Renal cortical epithelial cell (primary cell): ENCODE measurements around the gene CFAP68. TPM values are rescaled to one million over a fixed set of nuclear protein-coding genes. Genes with fewer than 3 reads are reported as not detected.
"Not testable (repeated sequence)": the region's sequence is repeated elsewhere in the genome, so short reads cannot be mapped to it uniquely, and the experiment has no call there.

Experiments used
- DNase-seq: peaks from one replicate; pipeline ENCODE4 v3.0.0-alpha.2; 2011; ENCODE audit warnings: low read depth
- total RNA-seq: library from RNA; depleted of rRNA; stranded (reverse); fragments of >200 nt; gene quantifications from 2 replicates; pipeline ENCODE4 v1.2.3, GENCODE V29; 2014

The CFAP68 gene
- total RNA-seq, 1 donor from 2014 or later: 20.1 TPM

DNA sequence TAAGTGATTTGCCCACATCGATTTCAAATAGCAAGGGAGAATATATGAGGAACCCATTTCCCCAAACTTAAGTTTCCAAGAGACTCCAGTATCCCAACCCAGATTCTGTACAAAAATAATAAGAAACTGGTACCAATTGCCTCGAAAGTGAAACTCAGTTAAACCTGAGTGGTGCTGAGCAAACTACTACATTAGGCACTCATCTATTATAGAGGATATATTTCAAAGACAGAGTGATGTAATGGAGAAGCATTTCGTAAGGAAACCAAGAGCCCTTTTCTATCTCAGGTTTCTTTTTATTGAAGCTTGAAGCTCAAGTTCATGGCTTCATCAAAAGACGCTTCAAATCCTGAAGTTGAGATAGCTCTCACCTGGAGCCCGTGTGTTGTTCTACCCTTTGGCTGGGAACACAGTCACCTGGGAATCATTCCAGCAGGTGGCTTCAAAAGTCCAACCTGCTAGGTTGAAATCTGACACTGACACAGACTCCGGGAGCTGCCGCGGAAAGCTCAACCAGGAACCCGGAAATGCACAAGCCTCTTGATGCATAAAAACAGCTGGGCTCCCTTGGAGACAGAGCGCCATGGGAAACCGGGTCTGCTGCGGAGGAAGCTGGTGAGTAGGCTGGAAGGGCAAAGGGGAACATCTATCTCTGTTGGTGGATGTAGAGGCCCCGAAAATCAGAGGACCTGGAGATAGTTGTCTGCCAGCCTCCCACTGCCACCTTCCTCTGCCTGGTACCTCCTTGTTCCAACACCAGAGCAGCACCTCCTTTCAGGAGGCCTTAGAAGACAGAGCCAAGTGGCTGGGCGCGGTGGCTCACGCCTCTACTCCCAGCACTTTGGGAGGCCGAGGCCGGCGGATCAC lies 39.3 kb downstream of the CFAP68 start, which contains the start of gene C11orf52:
C11orf52 (plus strand) TSS at position 524 of the 867 bp plus-strand sequence; CDS start at position 584, 60 bp downstream.
- DNase-seq: peak; percentile 85

- DNase-seq: no peak
Measured at GRCh38 chr11:111920908-111921307, 41.6 kb downstream of the CFAP68 start.

- no peak for DNase-seq
Measured at GRCh38 chr11:111921541-111922230, 42.3 kb downstream of the CFAP68 start.

GRCh38 chr11:111922803-111923202 lies 43.5 kb downstream of the CFAP68 start:
- peak; percentile 86 for DNase-seq

DNA sequence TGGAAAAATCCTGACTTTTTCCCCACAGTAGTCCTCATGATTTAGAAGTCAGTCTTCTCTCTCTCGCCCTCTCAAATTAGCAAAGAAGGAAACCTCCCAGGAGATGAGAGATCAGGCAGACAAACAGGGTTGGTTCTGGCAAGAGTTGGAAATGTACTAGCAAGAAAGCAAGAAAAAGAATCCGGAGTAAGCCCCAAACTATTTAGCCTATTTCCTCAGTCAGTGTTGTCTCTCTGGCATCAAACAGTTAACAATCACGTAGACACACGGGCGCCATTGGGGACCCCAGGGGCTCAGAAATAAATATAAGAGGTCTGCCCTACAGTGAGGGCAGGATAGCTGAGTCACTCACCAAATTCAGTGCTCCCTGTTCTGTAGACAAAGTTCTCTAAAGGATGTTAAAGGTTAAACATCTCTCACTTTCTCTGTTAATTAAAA lies 44.0 kb downstream of the CFAP68 start:
- peak; percentile 59 for DNase-seq

DNA sequence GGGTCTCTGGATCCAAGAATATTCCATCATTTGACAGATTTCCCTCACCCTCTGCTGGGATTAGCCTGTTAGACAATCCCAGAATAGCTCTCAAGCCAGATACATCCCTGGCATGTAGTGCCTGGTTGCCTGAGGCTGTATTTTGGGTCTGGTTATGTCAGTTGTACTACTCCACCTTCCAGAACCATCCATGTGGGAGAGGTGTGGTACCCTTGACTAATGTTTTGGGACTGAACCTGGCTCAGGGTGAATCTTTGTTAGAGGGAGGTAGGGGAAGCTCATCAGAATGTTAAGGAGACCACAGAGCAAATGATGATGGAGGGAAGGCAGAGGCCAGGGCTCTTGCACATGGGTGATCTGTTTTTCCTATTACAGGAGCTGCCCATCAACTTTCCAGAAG lies 44.6 kb downstream of the CFAP68 start:
- no peak for DNase-seq

DNA sequence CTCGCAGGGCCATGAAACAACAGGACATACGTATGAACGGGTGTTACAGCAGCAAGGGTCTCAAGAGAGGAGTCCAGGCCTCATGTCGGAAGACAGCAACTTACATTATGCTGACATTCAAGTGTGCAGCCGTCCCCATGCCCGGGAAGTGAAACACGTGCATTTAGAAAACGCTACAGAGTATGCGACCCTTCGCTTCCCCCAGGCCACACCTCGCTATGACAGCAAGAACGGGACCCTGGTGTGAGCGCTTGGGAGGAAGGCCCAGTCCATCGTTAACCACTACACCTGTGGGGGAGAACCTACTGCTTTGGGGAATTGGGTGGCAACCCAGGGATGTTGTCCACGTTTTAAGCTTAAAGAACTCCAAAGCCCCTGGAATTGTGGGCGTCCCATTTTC lies 46.6 kb downstream of the CFAP68 start:
- DNase-seq: no peak

DNA sequence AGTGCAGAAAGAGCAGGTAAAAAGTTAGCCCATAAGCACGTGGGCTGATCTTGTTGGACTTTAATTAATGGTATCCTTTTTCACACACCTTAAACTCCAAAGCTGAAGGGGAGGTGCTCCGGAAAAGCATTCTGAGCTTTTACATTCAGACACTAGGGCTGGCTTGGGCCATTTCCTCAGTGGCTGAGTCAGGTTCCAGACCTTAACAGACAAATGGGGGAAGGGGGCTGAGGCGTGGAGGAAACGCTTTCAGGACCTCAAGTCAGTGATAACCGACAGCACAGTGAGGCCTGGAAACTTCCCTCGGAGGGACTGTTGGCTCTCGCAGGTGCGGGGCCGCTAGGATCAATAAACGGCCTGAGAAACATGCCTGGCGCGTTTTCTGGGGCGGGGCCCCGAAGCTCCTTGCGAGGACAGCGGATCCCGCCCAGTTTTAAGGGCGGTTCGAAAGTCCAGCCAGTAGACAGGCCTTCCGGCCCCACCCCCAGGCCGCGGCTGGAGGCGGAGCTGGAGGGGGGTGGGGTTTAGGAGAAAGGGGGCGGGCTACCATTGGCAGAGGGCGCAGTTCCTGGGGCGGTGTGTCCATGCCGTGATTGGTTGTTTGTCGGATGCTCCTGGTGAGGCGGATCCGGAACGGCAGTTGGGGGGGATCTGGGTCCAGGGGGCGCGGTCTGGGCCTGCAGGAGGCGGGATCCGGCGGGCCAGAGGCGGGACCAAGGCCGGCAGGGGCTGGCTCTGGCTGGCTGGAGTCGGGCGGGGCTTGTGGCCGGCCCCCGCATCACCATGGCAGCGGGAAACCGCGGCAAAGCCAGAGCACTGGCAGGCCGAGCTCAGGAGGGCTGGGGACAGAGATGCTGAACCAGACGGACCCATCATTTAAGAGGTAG lies 47.4 kb downstream of the CFAP68 start:
- DNase-seq: peak; percentile 91

- no peak for DNase-seq
Measured at GRCh38 chr11:111930472-111930871, 51.1 kb downstream of the CFAP68 start.

DNA sequence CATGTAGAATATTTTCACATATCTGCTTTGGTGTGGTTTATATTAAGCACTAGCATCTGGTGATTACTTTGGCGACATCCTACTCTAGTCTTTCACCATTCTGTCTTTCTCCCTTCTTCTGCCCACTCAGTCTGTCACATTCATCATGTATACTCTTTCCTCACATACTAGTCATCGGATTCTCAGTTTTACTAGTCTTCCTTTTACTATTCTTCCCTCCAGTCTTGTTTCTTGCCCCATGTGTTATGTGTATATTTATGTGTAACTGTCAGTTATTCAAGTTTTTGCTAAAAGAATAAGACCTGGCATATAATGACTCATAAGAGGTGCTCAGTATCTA lies 53.2 kb downstream of the CFAP68 start:
- no peak for DNase-seq

DNA sequence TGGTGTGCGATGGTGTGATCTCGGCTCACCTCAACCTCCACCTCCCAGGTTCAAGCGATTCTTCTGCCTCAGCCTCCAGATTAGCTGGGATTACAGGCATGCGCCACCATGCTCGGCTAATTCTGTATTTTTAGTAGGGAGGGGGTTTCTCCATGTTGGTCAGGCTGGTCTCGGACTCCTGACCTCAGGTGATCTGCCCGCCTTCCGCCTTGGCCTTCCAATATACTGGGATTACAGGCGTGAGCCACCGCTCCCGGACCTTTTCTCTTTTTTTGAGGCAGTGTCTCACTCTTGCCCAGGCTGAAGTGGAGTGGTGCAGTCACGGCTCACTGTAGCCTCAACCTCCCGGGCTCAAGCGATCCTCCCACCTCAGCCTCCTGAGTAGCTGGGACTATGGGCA lies 53.8 kb downstream of the CFAP68 start:
- DNase-seq: not testable (repeated sequence)

DNA sequence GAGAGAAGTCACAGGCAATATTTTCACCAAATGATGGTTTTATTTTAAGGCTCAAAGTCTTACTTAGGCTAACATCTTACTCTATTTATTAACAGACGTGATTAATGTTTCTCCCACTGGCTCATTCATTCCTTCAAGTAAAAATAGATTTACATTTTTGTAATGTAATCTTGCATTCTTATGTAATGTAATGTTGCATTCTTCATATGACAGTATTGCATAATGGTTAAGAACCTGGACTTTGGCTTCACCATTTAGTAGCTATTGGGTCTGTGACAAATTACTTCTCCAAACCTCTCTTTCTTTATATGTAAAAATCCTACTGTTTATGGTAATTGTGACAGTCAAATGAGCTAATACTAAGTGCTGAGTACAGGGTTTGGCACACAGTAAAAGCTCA lies 54.5 kb downstream of the CFAP68 start:
- DNase-seq: no peak

DNA sequence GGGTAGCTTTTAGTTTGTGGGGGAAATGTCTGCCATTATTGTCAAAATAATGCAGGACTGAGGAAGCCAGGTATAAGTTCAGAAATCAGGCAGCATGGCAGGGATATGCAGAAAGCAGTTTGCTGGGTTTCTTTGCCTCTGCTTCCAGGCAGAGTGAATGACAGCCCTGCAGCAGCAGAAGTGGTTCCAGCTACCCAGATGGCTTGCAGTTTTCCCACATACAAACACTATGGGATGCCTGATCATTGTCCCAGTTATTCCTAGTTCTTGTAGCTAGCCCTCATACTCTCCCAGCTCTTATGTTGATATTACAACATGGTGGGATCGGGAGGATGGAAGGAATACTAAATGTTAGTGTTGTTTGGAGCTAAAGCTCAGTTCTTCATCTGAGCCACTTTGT lies 55.0 kb downstream of the CFAP68 start:
- no peak for DNase-seq

Other genes with a start within 250 kb of the CFAP68 start
- 64.3 and 93.9 TPM in 2 replicates for gene PPP2R1B, start 113.2 kb upstream of the CFAP68 start, total RNA-seq
- gene ALG9, start 8.0 kb upstream of the CFAP68 start, total RNA-seq: 41.7 and 42.4 TPM in 2 replicates
- gene FDXACB1, start 376 bp upstream of the CFAP68 start, total RNA-seq: 3.0 and 3.4 TPM in 2 replicates
- 63.0 and 179 TPM in 2 replicates for gene CRYAB, start 32.2 kb downstream of the CFAP68 start, total RNA-seq
- 0.10 and 0.69 TPM in 2 replicates for gene HSPB2, start 33.2 kb downstream of the CFAP68 start, total RNA-seq
- gene C11orf52, start 39.4 kb downstream of the CFAP68 start, total RNA-seq: 9.2 and 15.3 TPM in 2 replicates
- 58.9 and 64.7 TPM in 2 replicates for gene DIXDC1, start 57.8 kb downstream of the CFAP68 start, total RNA-seq
- gene DLAT, start 145.9 kb downstream of the CFAP68 start, total RNA-seq: 41.0 and 47.9 TPM in 2 replicates
- gene PIH1D2, start 194.5 kb downstream of the CFAP68 start, total RNA-seq: 3.0 and 7.4 TPM in 2 replicates
- 28.5 and 44.0 TPM in 2 replicates for gene NKAPD1, start 194.8 kb downstream of the CFAP68 start, total RNA-seq
- 39.1 and 71.4 TPM in 2 replicates for gene TIMM8B, start 207.2 kb downstream of the CFAP68 start, total RNA-seq
- gene SDHD, start 207.3 kb downstream of the CFAP68 start, total RNA-seq: 126 and 185 TPM in 2 replicates